MM.1S (cell line): ENCODE measurements around the gene ENO3.

ENCODE experiments used
- DNase-seq: peaks from one replicate; pipeline ENCODE4 v3.0.0-alpha.2; 2015
- H2AFZ ChIP-seq: fragments of 300-600 bp; sonication (generic); 2 replicates; pipeline ENCODE4 v1.6.0; 2016; ENCODE audit warnings: antibody characterized with exemption, low read length
- H3F3A ChIP-seq: fragments of 300-600 bp; sonication (generic); 2 replicates; pipeline ENCODE4 v1.6.1; 2016; ENCODE audit warnings: mild to moderate bottlenecking, antibody characterized with exemption, low read length, moderate library complexity, mixed read lengths; ENCODE audit not compliant: insufficient read depth
- H3K27ac ChIP-seq: fragments of 300-600 bp; sonication (generic); 2 replicates; pipeline ENCODE4 v1.5.1; 2016; ENCODE audit warnings: mild to moderate bottlenecking, low read length
- H3K27me3 ChIP-seq: fragments of 300-600 bp; sonication (generic); replicated peaks from 2 replicates; pipeline ENCODE4 v1.6.0; 2016; ENCODE audit warnings: low read length; ENCODE audit not compliant: insufficient read depth
- H3K36me3 ChIP-seq: fragments of 300-600 bp; sonication (generic); replicated peaks from 2 replicates; pipeline ENCODE4 v1.6.1; 2016; ENCODE audit warnings: mild to moderate bottlenecking, low read length, mixed read lengths; ENCODE audit not compliant: insufficient read depth
- H3K4me1 ChIP-seq: fragments of 300-600 bp; sonication (generic); 2 replicates; pipeline ENCODE4 v1.6.1; 2016; ENCODE audit warnings: low read length, mixed read lengths
- H3K4me2 ChIP-seq: fragments of 300-600 bp; sonication (generic); 2 replicates; pipeline ENCODE4 v1.6.0; 2016; ENCODE audit warnings: low read depth, low read length
- H3K4me3 ChIP-seq: fragments of 300-600 bp; sonication (generic); 2 replicates; pipeline ENCODE4 v1.5.1; 2016; ENCODE audit warnings: low read length, mixed read lengths
- H3K79me2 ChIP-seq: fragments of 300-600 bp; sonication (generic); 2 replicates; pipeline ENCODE4 v1.6.1; 2016; ENCODE audit warnings: mixed run types, low read length, mixed read lengths
- H3K9ac ChIP-seq: fragments of 300-600 bp; sonication (generic); 2 replicates; pipeline ENCODE4 v1.6.1; 2016; ENCODE audit warnings: low read length, mixed read lengths
- H3K9me2 ChIP-seq: fragments of 300-600 bp; sonication (generic); replicated peaks from 2 replicates; pipeline ENCODE4 v1.6.1; 2016; ENCODE audit warnings: mild to moderate bottlenecking, low read length, mixed read lengths; ENCODE audit not compliant: insufficient read depth
- H3K9me3 ChIP-seq: fragments of 300-600 bp; sonication (generic); replicated peaks from 2 replicates; pipeline ENCODE4 v1.6.1; 2016; ENCODE audit warnings: mild to moderate bottlenecking, low read length, mixed read lengths; ENCODE audit not compliant: insufficient read depth
- H4K20me1 ChIP-seq: fragments of 300-600 bp; sonication (generic); 2 replicates; pipeline ENCODE4 v1.6.1; 2016; ENCODE audit warnings: mild to moderate bottlenecking, low read length, moderate library complexity, mixed read lengths; ENCODE audit not compliant: insufficient read depth
- CTCF ChIP-seq: fragments of 300-600 bp; sonication (generic); IDR thresholded peaks from 2 replicates; pipeline ENCODE4 v1.5.1; 2016; ENCODE audit warnings: antibody characterized with exemption, low read length, mixed read lengths
- EZH2 ChIP-seq: fragments of 300-600 bp; sonication (generic); optimal IDR thresholded peaks from 2 replicates; pipeline ENCODE3; 2017; ENCODE audit warnings: low read depth, mild to moderate bottlenecking, antibody characterized with exemption, low read length, mixed read lengths
- EZH2phosphoT487 ChIP-seq: fragments of 300-600 bp; sonication (generic); IDR thresholded peaks from 2 replicates; pipeline ENCODE4 v1.6.1; 2018; ENCODE audit warnings: antibody characterized with exemption, low read length

The ENO3 gene

GRCh38 chr17:4965311-4965986 lies 14.5 kb downstream of the ENO3 start:
- no peaks in the 10 kb centered on the region for H3K9me3 ChIP-seq
- no peaks in the 10 kb centered on the region for H3K36me3 ChIP-seq
- H3K79me2 ChIP-seq, result peaks cover 25% of the 10 kb centered on the region
- no peaks in the 10 kb centered on the region for H3K27me3 ChIP-seq
- no peak overlapping the region for H3K9ac ChIP-seq
- H3K9me2 ChIP-seq, result no peaks in the 10 kb centered on the region
- DNase-seq, result no peak
- peaks cover 12% of the 10 kb centered on the region; the same call in 1 of the 2 replicates for H3K4me1 ChIP-seq
- no peak overlapping the region for H3K4me3 ChIP-seq
- no peaks in the 10 kb centered on the region for H4K20me1 ChIP-seq
- H3K27ac ChIP-seq, result no peak overlapping the region
- H2AFZ ChIP-seq, result no peak overlapping the region
- H3K4me2 ChIP-seq, result no peak overlapping the region
- H3F3A ChIP-seq, result peaks cover 8% of the 10 kb centered on the region; the same call in 1 of the 2 replicates
- TF ChIP-seq CTCF (no peak), EZH2phosphoT487 (no peak)

- H4K20me1 ChIP-seq, result no peaks in the 10 kb centered on the region
- H3K27me3 ChIP-seq, result no peaks in the 10 kb centered on the region
- peaks cover 12% of the 10 kb centered on the region; the same call in 1 of the 2 replicates for H3K4me1 ChIP-seq
- peak overlapping the region; percentile 84; the same call in 1 of the 2 replicates for H3K27ac ChIP-seq
- H3F3A ChIP-seq, result peaks cover 12% of the 10 kb centered on the region; the same call in 1 of the 2 replicates
- TF ChIP-seq EZH2phosphoT487 (no peak), CTCF (no peak), EZH2 (no peak)
- H3K79me2 ChIP-seq, result peaks cover 25% of the 10 kb centered on the region
- no peaks in the 10 kb centered on the region for H3K9me3 ChIP-seq
- peak overlapping the region; percentile 82 for H3K4me2 ChIP-seq
- H2AFZ ChIP-seq, result peak overlapping the region; percentile 65
- H3K36me3 ChIP-seq, result no peaks in the 10 kb centered on the region
- H3K9ac ChIP-seq, result peak overlapping the region; percentile 86
- peak; percentile 99 for DNase-seq
- peak overlapping the region; percentile 84 for H3K4me3 ChIP-seq
- no peaks in the 10 kb centered on the region for H3K9me2 ChIP-seq
Observed at GRCh38 chr17:4966844-4967538, 16.1 kb downstream of the ENO3 start.

- Histone ChIP-seq H3F3A (peaks cover 12% of the 10 kb centered on the region; the same call in 1 of the 2 replicates), H3K4me2 (peak within 1 kb of the TSS; percentile 96), H2AFZ (peak within 1 kb of the TSS; percentile 76), H4K20me1 (no peaks in the 10 kb centered on the region), H3K27me3 (no peaks in the 10 kb centered on the region), H3K9ac (peak within 1 kb of the TSS; percentile 86), H3K4me3 (peak within 1 kb of the TSS; percentile 84), H3K36me3 (no peaks in the 10 kb centered on the region), H3K27ac (peak within 1 kb of the TSS; percentile 84), H3K4me1 (peaks cover 12% of the 10 kb centered on the region; the same call in 1 of the 2 replicates), H3K9me3 (no peaks in the 10 kb centered on the region), H3K9me2 (no peaks in the 10 kb centered on the region), H3K79me2 (peaks cover 25% of the 10 kb centered on the region)
- no peak for TF ChIP-seq EZH2
- TF ChIP-seq EZH2phosphoT487, result no peak
- no peak for TF ChIP-seq CTCF
- DNase-seq, result peak; percentile 94
Observed at GRCh38 chr17:4967539-4968485, 16.9 kb downstream of the ENO3 start, which contains the start of gene SPAG7. TSS of gene SPAG7 (minus strand) at chr17:4967817. CDS start at chr17:4967804, 13 bp downstream.
